HepG2 (cell line): Measurements from ENCODE around the gene C20orf204. TPM values are rescaled to one million over a fixed set of nuclear protein-coding genes. Genes with fewer than 3 reads are reported as not detected.

Experiments
- CREB1 ChIP-seq, 2 experiments: fragments of 450-650 bp in 1 of 2; IDR thresholded peaks; 2 replicates each; pipeline ENCODE4 v1.6.1; 2016 to 2017; ENCODE audit warnings: control low read depth in 1 of 2, mild to moderate bottlenecking in 1 of 2, missing compliant biosample characterization in 1 of 2, missing genetic modification characterization in 1 of 2
- DZIP1 ChIP-seq: sonication (generic); formaldehyde crosslinking; IDR thresholded peaks from 2 replicates; pipeline ENCODE4 v1.5.0; 2020; ENCODE audit warnings: mild to moderate bottlenecking, missing genetic modification reagents
- GFI1 ChIP-seq: sonication (generic); formaldehyde crosslinking; IDR thresholded peaks from 2 replicates; pipeline ENCODE4 v1.5.0; 2020; ENCODE audit warnings: missing genetic modification reagents, mild to moderate bottlenecking, borderline replicate concordance
- GTF2F1 ChIP-seq: fragments of 150-350 bp; IDR thresholded peaks from 2 replicates; pipeline ENCODE4 v1.6.1; 2014; ENCODE audit warnings: low read length
- HBP1 ChIP-seq: IDR thresholded peaks from 2 replicates; pipeline ENCODE4 v1.6.1; 2016; ENCODE audit warnings: low read depth, control low read depth
- SNAPC4 ChIP-seq: sonication (generic); formaldehyde crosslinking; IDR thresholded peaks from 2 replicates; pipeline ENCODE4 v1.4.0; 2020; ENCODE audit warnings: mild to moderate bottlenecking, missing genetic modification reagents
- SPEN ChIP-seq: sonication (generic); formaldehyde crosslinking; IDR thresholded peaks from 2 replicates; pipeline ENCODE4 v1.5.1; 2020; ENCODE audit warnings: low read depth, mild to moderate bottlenecking, missing genetic modification reagents
- THRA ChIP-seq: sonication (generic); formaldehyde crosslinking; IDR thresholded peaks from 2 replicates; pipeline ENCODE4 v1.4.0; 2020; ENCODE audit warnings: missing genetic modification reagents, borderline replicate concordance
- XBP1 ChIP-seq: sonication (generic); formaldehyde crosslinking; IDR thresholded peaks from 2 replicates; pipeline ENCODE4 v1.5.0; 2020; ENCODE audit warnings: missing genetic modification reagents
- ZC3H4 ChIP-seq: sonication (generic); formaldehyde crosslinking; IDR thresholded peaks from 2 replicates; pipeline ENCODE4 v1.4.0; 2020; ENCODE audit warnings: missing genetic modification reagents, borderline replicate concordance
- ZFYVE20 ChIP-seq: sonication (generic); formaldehyde crosslinking; IDR thresholded peaks from 2 replicates; pipeline ENCODE4 v1.8.0; 2023; ENCODE audit warnings: low read depth, mild to moderate bottlenecking, moderate library complexity, missing genetic modification reagents, borderline replicate concordance
- ZNF10 ChIP-seq: sonication (generic); formaldehyde crosslinking; IDR thresholded peaks from 2 replicates; pipeline ENCODE4 v1.4.0; 2020; ENCODE audit warnings: mild to moderate bottlenecking, low read depth, missing genetic modification reagents, borderline replicate concordance
- ZNF441 ChIP-seq: sonication (generic); formaldehyde crosslinking; IDR thresholded peaks from 2 replicates; pipeline ENCODE4 v1.7.0; 2021; ENCODE audit warnings: missing genetic modification reagents, borderline replicate concordance
- ZNF547 ChIP-seq: sonication (generic); formaldehyde crosslinking; IDR thresholded peaks from 2 replicates; pipeline ENCODE4 v1.5.1; 2020; ENCODE audit warnings: mild to moderate bottlenecking, missing genetic modification reagents
- ZNF619 ChIP-seq: sonication (generic); formaldehyde crosslinking; IDR thresholded peaks from 2 replicates; pipeline ENCODE4 v1.4.0; 2020; ENCODE audit warnings: mild to moderate bottlenecking, missing genetic modification reagents
- ZNF691 ChIP-seq: sonication (generic); formaldehyde crosslinking; IDR thresholded peaks from 2 replicates; pipeline ENCODE4 v1.4.0; 2020; ENCODE audit warnings: missing genetic modification reagents, low read depth, mild to moderate bottlenecking, borderline replicate concordance
- polyA plus RNA-seq, 8 experiments: library from polyadenylated mRNA; depleted of rRNA in 3 of 8; stranded (reverse) in 7 of 8; unstranded in 1 of 8; fragments of >200 nt; fragmentation: Illumina TruSeq in 4 of 8; extraction: Trizol in 4 of 8; gene quantifications; 2 replicates each; pipeline versions ENCODE4 v1.2.1 to v1.2.3, GENCODE V29; 2011 to 2016; ENCODE audit warnings: low read depth in 4 of 8, missing spikeins in 1 of 8, mixed read lengths in 1 of 8; ENCODE audit not compliant: insufficient read depth in 1 of 8
- total RNA-seq, 5 experiments: library from RNA; depleted of rRNA; stranded (reverse); fragments of >200 nt; fragmentation: Illumina TruSeq; extraction: Trizol; gene quantifications; 2 replicates each; pipeline ENCODE4 v1.2.3, GENCODE V29; 2016; ENCODE audit warnings: low read depth in 1 of 5

The C20orf204 gene
- total and polyA plus RNA-seq, 2 of the 13 experiments (the other 11 are each of a cell fraction or from before 2014, with no cell fraction given): 22.1 to 80.0 TPM

- peak; percentile 72; the same call in 1 of the 2 replicates for TF ChIP-seq HBP1
- TF ChIP-seq ZNF441 (CRISPR knock-in tag): no peak
- no peak for TF ChIP-seq THRA (CRISPR knock-in tag)
- TF ChIP-seq SPEN (CRISPR knock-in tag): no peak
- TF ChIP-seq ZC3H4 (CRISPR knock-in tag): no peak
- peak; percentile 22; the same call in 1 of the 2 replicates for TF ChIP-seq SNAPC4
- TF ChIP-seq ZFYVE20 (CRISPR knock-in tag): no peak
- 0 out of 2 replicates have a peak, but pooled peaks have one; percentile 75 for TF ChIP-seq ZNF547 (CRISPR knock-in tag)
- TF ChIP-seq CREB1 (IDR thresholded peaks at IDR 0.05): no peak
- TF ChIP-seq CREB1 (CRISPR knock-in tag; IDR thresholded peaks at IDR 0.05): no peak
- peak; percentile 78; the same call in 1 of the 2 replicates for TF ChIP-seq DZIP1 (CRISPR knock-in tag)
- no peak for TF ChIP-seq GFI1 (CRISPR knock-in tag)
- no peak for TF ChIP-seq GTF2F1
- TF ChIP-seq ZNF10 (CRISPR knock-in tag): no peak
- TF ChIP-seq ZNF691 (CRISPR knock-in tag): no peak; the same call in none of the 2 replicates
- peak; percentile 89 for TF ChIP-seq ZNF619 (CRISPR knock-in tag)
- TF ChIP-seq XBP1 (CRISPR knock-in tag): no peak
Observed at GRCh38 chr20:64080013-64080812, 44.2 kb downstream of the C20orf204 start, which contains the start of gene OPRL1 (continued).
